Measurements from ENCODE around the gene PDGFB.
A peak's percentile ranks its signal among the peaks of the same experiment; 100 is the strongest.

Gene PDGFB

GRCh38 chr22:39240831-39241793 lies 3.7 kb downstream of the PDGFB start:
- WGBS, 2 experiments = 46 to 49% methylated on average over 27 of the region's 27 CpGs
- Histone ChIP-seq H3K4me1 (ENCODE audit: control insufficient read depth, insufficient read depth, low read length) (peaks cover 47% of the 10 kb centered on the region), H3K27me3 (ENCODE audit: control insufficient read depth, insufficient read depth, low read length, poor library complexity, severe bottlenecking) (peaks cover 58% of the 10 kb centered on the region), H3K9me3 (ENCODE audit: control insufficient read depth, low read length) (no peaks in the 10 kb centered on the region), H3K36me3 (ENCODE audit: control insufficient read depth, insufficient read depth, low read length) (no peaks in the 10 kb centered on the region), H3K27ac (ENCODE audit: insufficient read depth, low read depth, low read length, poor library complexity, severe bottlenecking) (no peak overlapping the region), H3K4me3 (ENCODE audit: insufficient read depth, low read depth, low read length) (no peak overlapping the region)

GRCh38 chr22:39239561-39240423 lies 5.0 kb downstream of the PDGFB start:
- H3K36me3 ChIP-seq (ENCODE audit: control insufficient read depth, insufficient read depth, low read length) = no peaks in the 10 kb centered on the region
- no peaks in the 10 kb centered on the region for H3K9me3 ChIP-seq (ENCODE audit: control insufficient read depth, low read length)
- H3K27me3 ChIP-seq (ENCODE audit: control insufficient read depth, insufficient read depth, low read length, poor library complexity, severe bottlenecking) = peaks cover 45% of the 10 kb centered on the region
- no peak overlapping the region for H3K4me3 ChIP-seq (ENCODE audit: insufficient read depth, low read depth, low read length)
- WGBS, 2 experiments = 86 to 87% methylated on average over 20 of the region's 20 CpGs
- H3K4me1 ChIP-seq (ENCODE audit: control insufficient read depth, insufficient read depth, low read length) = peaks cover 59% of the 10 kb centered on the region
- no peak overlapping the region for H3K27ac ChIP-seq (ENCODE audit: insufficient read depth, low read depth, low read length, poor library complexity, severe bottlenecking)

- peaks cover 37% of the 10 kb centered on the region for H3K27me3 ChIP-seq (ENCODE audit: control insufficient read depth, insufficient read depth, low read length, poor library complexity, severe bottlenecking)
- H3K27ac ChIP-seq (ENCODE audit: insufficient read depth, low read depth, low read length, poor library complexity, severe bottlenecking) = no peak overlapping the region
- no peaks in the 10 kb centered on the region for H3K9me3 ChIP-seq (ENCODE audit: control insufficient read depth, low read length)
- no peak overlapping the region for H3K4me3 ChIP-seq (ENCODE audit: insufficient read depth, low read depth, low read length)
- H3K36me3 ChIP-seq (ENCODE audit: control insufficient read depth, insufficient read depth, low read length) = no peaks in the 10 kb centered on the region
- 91 to 93% methylated on average over 12 of the region's 12 CpGs for WGBS, 2 experiments
- peaks cover 66% of the 10 kb centered on the region for H3K4me1 ChIP-seq (ENCODE audit: control insufficient read depth, insufficient read depth, low read length)
Observed at GRCh38 chr22:39238966-39239505, 5.7 kb downstream of the PDGFB start.

GRCh38 chr22:39238561-39238960 lies 6.2 kb downstream of the PDGFB start:
- Histone ChIP-seq H3K9me3 (ENCODE audit: control insufficient read depth, low read length) (no peaks in the 10 kb centered on the region), H3K27me3 (ENCODE audit: control insufficient read depth, insufficient read depth, low read length, poor library complexity, severe bottlenecking) (peaks cover 33% of the 10 kb centered on the region), H3K36me3 (ENCODE audit: control insufficient read depth, insufficient read depth, low read length) (no peaks in the 10 kb centered on the region), H3K4me3 (ENCODE audit: insufficient read depth, low read depth, low read length) (no peak overlapping the region), H3K4me1 (ENCODE audit: control insufficient read depth, insufficient read depth, low read length) (peaks cover 69% of the 10 kb centered on the region), H3K27ac (ENCODE audit: insufficient read depth, low read depth, low read length, poor library complexity, severe bottlenecking) (no peak overlapping the region)
- WGBS, 2 experiments = 86 to 88% methylated on average over 8 of the region's 8 CpGs

GRCh38 chr22:39238101-39238466 lies 6.7 kb downstream of the PDGFB start:
- no peaks in the 10 kb centered on the region for H3K36me3 ChIP-seq (ENCODE audit: control insufficient read depth, insufficient read depth, low read length)
- no peak overlapping the region for H3K27ac ChIP-seq (ENCODE audit: insufficient read depth, low read depth, low read length, poor library complexity, severe bottlenecking)
- no peaks in the 10 kb centered on the region for H3K9me3 ChIP-seq (ENCODE audit: control insufficient read depth, low read length)
- peaks cover 32% of the 10 kb centered on the region for H3K27me3 ChIP-seq (ENCODE audit: control insufficient read depth, insufficient read depth, low read length, poor library complexity, severe bottlenecking)
- WGBS, 2 experiments = 93 to 94% methylated on average over 5 of the region's 5 CpGs
- H3K4me1 ChIP-seq (ENCODE audit: control insufficient read depth, insufficient read depth, low read length) = peaks cover 68% of the 10 kb centered on the region
- no peak overlapping the region for H3K4me3 ChIP-seq (ENCODE audit: insufficient read depth, low read depth, low read length)

GRCh38 chr22:39237318-39238100 lies 7.3 kb downstream of the PDGFB start:
- Histone ChIP-seq H3K9me3 (ENCODE audit: control insufficient read depth, low read length) (no peaks in the 10 kb centered on the region), H3K4me3 (ENCODE audit: insufficient read depth, low read depth, low read length) (no peak overlapping the region), H3K4me1 (ENCODE audit: control insufficient read depth, insufficient read depth, low read length) (peaks cover 63% of the 10 kb centered on the region), H3K27ac (ENCODE audit: insufficient read depth, low read depth, low read length, poor library complexity, severe bottlenecking) (no peak overlapping the region), H3K36me3 (ENCODE audit: control insufficient read depth, insufficient read depth, low read length) (no peaks in the 10 kb centered on the region), H3K27me3 (ENCODE audit: control insufficient read depth, insufficient read depth, low read length, poor library complexity, severe bottlenecking) (peaks cover 26% of the 10 kb centered on the region)
- WGBS, 2 experiments = 83 to 87% methylated on average over 22 of the region's 22 CpGs

GRCh38 chr22:39236321-39237317 lies 8.2 kb downstream of the PDGFB start:
- Histone ChIP-seq H3K9me3 (ENCODE audit: control insufficient read depth, low read length) (no peaks in the 10 kb centered on the region), H3K27ac (ENCODE audit: insufficient read depth, low read depth, low read length, poor library complexity, severe bottlenecking) (no peak overlapping the region), H3K4me1 (ENCODE audit: control insufficient read depth, insufficient read depth, low read length) (peaks cover 57% of the 10 kb centered on the region), H3K36me3 (ENCODE audit: control insufficient read depth, insufficient read depth, low read length) (no peaks in the 10 kb centered on the region), H3K4me3 (ENCODE audit: insufficient read depth, low read depth, low read length) (no peak overlapping the region), H3K27me3 (ENCODE audit: control insufficient read depth, insufficient read depth, low read length, poor library complexity, severe bottlenecking) (peaks cover 19% of the 10 kb centered on the region)
- 87 to 90% methylated on average over 37 of the region's 37 CpGs for WGBS, 2 experiments

GRCh38 chr22:39234867-39235687 lies 9.7 kb downstream of the PDGFB start:
- 48% methylated on average over 29 of the region's 29 CpGs for WGBS, 2 experiments
- Histone ChIP-seq H3K36me3 (ENCODE audit: control insufficient read depth, insufficient read depth, low read length) (no peaks in the 10 kb centered on the region), H3K9me3 (ENCODE audit: control insufficient read depth, low read length) (no peaks in the 10 kb centered on the region), H3K4me3 (ENCODE audit: insufficient read depth, low read depth, low read length) (no peak overlapping the region), H3K27me3 (ENCODE audit: control insufficient read depth, insufficient read depth, low read length, poor library complexity, severe bottlenecking) (peaks cover 21% of the 10 kb centered on the region), H3K27ac (ENCODE audit: insufficient read depth, low read depth, low read length, poor library complexity, severe bottlenecking) (peak overlapping the region; percentile 86), H3K4me1 (ENCODE audit: control insufficient read depth, insufficient read depth, low read length) (peaks cover 48% of the 10 kb centered on the region)

Data from ectodermal cell (in vitro differentiated cells).